WTC11 (cell line): ENCODE data around the gene GRP.

Experiments
- CTCF ChIP-seq: fragments of 200-600 bp; IDR thresholded peaks from 2 replicates; pipeline ENCODE4 v1.8.0; 2022; ENCODE audit warnings: antibody characterized with exemption
- ELF4 ChIP-seq: sonication (generic); formaldehyde crosslinking; IDR thresholded peaks from 2 replicates; pipeline ENCODE4 v1.8.1; 2022; ENCODE audit warnings: low read depth, mild to moderate bottlenecking, moderate library complexity, missing genetic modification reagents
- ETV6 ChIP-seq: sonication (generic); formaldehyde crosslinking; IDR thresholded peaks from 2 replicates; pipeline ENCODE4 v1.8.1; 2022; ENCODE audit warnings: mild to moderate bottlenecking, missing genetic modification reagents
- JUN ChIP-seq: sonication (generic); formaldehyde crosslinking; IDR thresholded peaks from 2 replicates; pipeline ENCODE4 v1.8.0; 2023; ENCODE audit warnings: mild to moderate bottlenecking, missing genetic modification reagents
- TEAD1 ChIP-seq: sonication (generic); formaldehyde crosslinking; IDR thresholded peaks from 2 replicates; pipeline ENCODE4 v1.8.0; 2022; ENCODE audit warnings: mild to moderate bottlenecking, missing genetic modification reagents
- TP53 ChIP-seq: sonication (generic); formaldehyde crosslinking; IDR thresholded peaks from 2 replicates; pipeline ENCODE4 v1.8.1; 2023; ENCODE audit warnings: mild to moderate bottlenecking, missing genetic modification reagents
- ZNF232 ChIP-seq: sonication (generic); formaldehyde crosslinking; IDR thresholded peaks from 2 replicates; pipeline ENCODE4 v1.8.0; 2022; ENCODE audit warnings: mild to moderate bottlenecking, missing genetic modification reagents
- ZNF263 ChIP-seq: sonication (generic); formaldehyde crosslinking; IDR thresholded peaks from 2 replicates; pipeline ENCODE4 v1.8.1; 2022; ENCODE audit warnings: low read depth, mild to moderate bottlenecking, moderate library complexity, missing genetic modification reagents
- ZNF512 ChIP-seq: sonication (generic); formaldehyde crosslinking; IDR thresholded peaks from 2 replicates; pipeline ENCODE4 v1.8.1; 2022; ENCODE audit warnings: missing genetic modification reagents, borderline replicate concordance
- ZSCAN18 ChIP-seq: fragments of 250-450 bp; sonication (Bioruptor Pico); IDR thresholded peaks from 2 replicates; pipeline ENCODE4 v2.1.2; 2022; ENCODE audit warnings: mild to moderate bottlenecking, moderate library complexity

- TF ChIP-seq TP53 (CRISPR knock-in tag), result no peak
- no peak for TF ChIP-seq CTCF
- TF ChIP-seq ZNF232 (CRISPR knock-in tag), result no peak
- TF ChIP-seq ELF4 (CRISPR knock-in tag), result no peak
- TF ChIP-seq ETV6 (CRISPR knock-in tag), result no peak
- no peak for TF ChIP-seq TEAD1 (CRISPR knock-in tag)
- TF ChIP-seq JUN (CRISPR knock-in tag), result no peak
- no peak for TF ChIP-seq ZSCAN18
- no peak for TF ChIP-seq ZNF263 (CRISPR knock-in tag)
- no peak for TF ChIP-seq ZNF512 (CRISPR knock-in tag)
Measured at GRCh38 chr18:59222341-59222740, 2.4 kb downstream of the GRP start.
